ENCODE measurements around the gene CDYL2. TPM values are rescaled to one million over a fixed set of nuclear protein-coding genes. Genes with fewer than 3 reads are reported as not detected.
A peak's percentile ranks its signal among the peaks of the same experiment; 100 is the strongest.

Gene CDYL2
- total RNA-seq = 10 to 100 TPM; 54.6 to 60.2 TPM

GRCh38 chr16:80804526-80805383 is at the start of gene CDYL2:
CDYL2 (minus strand) TSS chr16:80804598; CDS start chr16:80804173, 425 bp downstream.
- Mint-ChIP-seq H3K27ac (peak within 1 kb of the TSS; percentile 95), H3K4me3 (peak within 1 kb of the TSS; percentile 95), H3K36me3 (ENCODE audit: low read depth) (peaks cover 31% of the 10 kb centered on the region), H3K27me3 (no peaks in the 10 kb centered on the region), H3K9me3 (peaks cover 16% of the 10 kb centered on the region), H3K4me1 (peaks cover 60% of the 10 kb centered on the region)
- DNase-seq = peak; percentile 64
- CTCF ChIA-PET = no interaction called here
- POLR2A ChIA-PET = interaction anchor here (0.6 to 1.5 kb wide), 4 partner anchors 16 to 225 kb away, joined by 3 to 5 read pairs (median 4); no protein-coding TSS in a partner anchor

DNA sequence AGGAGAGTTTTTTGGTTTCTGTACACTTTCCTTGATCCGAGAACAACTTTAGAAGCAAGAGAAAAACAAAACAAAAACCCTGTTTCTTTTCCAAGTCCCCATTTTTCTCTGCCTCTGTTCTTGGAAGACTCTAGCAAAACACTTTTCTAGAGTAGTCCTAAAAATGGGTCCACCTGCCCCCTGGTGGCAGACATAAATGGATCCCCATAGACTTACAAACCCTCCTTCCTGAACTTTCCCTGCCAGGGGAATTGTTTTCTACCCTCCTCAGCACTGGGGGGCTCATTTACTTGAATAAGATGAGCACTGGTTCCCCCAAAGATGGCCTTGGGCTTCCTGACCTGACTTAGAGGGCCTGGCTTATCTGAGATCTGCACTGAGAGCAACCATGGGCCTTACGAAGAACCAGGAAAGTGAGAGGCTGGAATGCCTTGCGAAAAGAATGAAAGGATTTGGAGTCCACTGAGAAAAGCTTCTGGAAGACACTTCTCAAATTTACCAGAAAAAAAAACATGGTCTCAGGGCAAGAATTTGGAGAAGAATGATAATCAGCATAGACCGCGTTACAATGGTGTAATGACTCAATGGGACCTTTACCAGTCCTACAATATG is 48.0 kb upstream of the CDYL2 start:
- Mint-ChIP-seq H3K4me1 (no peaks in the 10 kb centered on the region), H3K4me3 (no peak overlapping the region), H3K27ac (no peak overlapping the region), H3K36me3 (ENCODE audit: low read depth) (no peaks in the 10 kb centered on the region), H3K27me3 (peaks cover 6% of the 10 kb centered on the region), H3K9me3 (no peaks in the 10 kb centered on the region)
- CTCF ChIA-PET = interaction anchor here (0.9 to 2.1 kb wide), 7 partner anchors 11 to 352 kb away, joined by 3 to 9 read pairs (median 3); no protein-coding TSS in a partner anchor
- peak; percentile 32 for DNase-seq
- POLR2A ChIA-PET = interaction anchor here (0.8 kb wide), 1 partner anchor 9 kb away, joined by 3 read pairs; no protein-coding TSS in a partner anchor

GRCh38 chr16:80851831-80852230 is 47.4 kb upstream of the CDYL2 start:
- no peak overlapping the region for H3K27ac Mint-ChIP-seq
- no peaks in the 10 kb centered on the region for H3K9me3 Mint-ChIP-seq
- CTCF ChIA-PET = interaction anchor here (0.9 to 2.1 kb wide), 7 partner anchors 11 to 351 kb away, joined by 3 to 9 read pairs (median 3); no protein-coding TSS in a partner anchor
- H3K27me3 Mint-ChIP-seq = peaks cover 5% of the 10 kb centered on the region
- POLR2A ChIA-PET = interaction anchor here (0.8 kb wide), 1 partner anchor 9 kb away, joined by 3 read pairs; no protein-coding TSS in a partner anchor
- no peaks in the 10 kb centered on the region for H3K36me3 Mint-ChIP-seq (ENCODE audit: low read depth)
- H3K4me3 Mint-ChIP-seq = no peak overlapping the region
- DNase-seq = no peak
- H3K4me1 Mint-ChIP-seq = no peaks in the 10 kb centered on the region

- Mint-ChIP-seq H3K36me3 (ENCODE audit: low read depth) (no peaks in the 10 kb centered on the region), H3K4me3 (no peak overlapping the region), H3K4me1 (peaks cover 1% of the 10 kb centered on the region), H3K27ac (no peak overlapping the region), H3K9me3 (no peaks in the 10 kb centered on the region), H3K27me3 (peaks cover 9% of the 10 kb centered on the region)
- no peak for DNase-seq
- ChIA-PET POLR2A (no interaction called here), CTCF (interaction anchor here (1.3 to 2.1 kb wide), 4 partner anchors 21 to 326 kb away, joined by 3 to 9 read pairs (median 3); no protein-coding TSS in a partner anchor)
These were observed 46.4 kb upstream of the CDYL2 start for GRCh38 chr16:80850757-80851156.

GRCh38 chr16:80848862-80849261 is 44.5 kb upstream of the CDYL2 start:
- Mint-ChIP-seq H3K36me3 (ENCODE audit: low read depth) (no peaks in the 10 kb centered on the region), H3K4me3 (no peak overlapping the region), H3K9me3 (peaks cover 5% of the 10 kb centered on the region), H3K27me3 (peaks cover 4% of the 10 kb centered on the region), H3K4me1 (peaks cover 1% of the 10 kb centered on the region), H3K27ac (no peak overlapping the region)
- no peak for DNase-seq
- CTCF ChIA-PET = interaction anchor here (0.6 kb wide), 1 partner anchor 9 kb away, joined by 3 read pairs; no protein-coding TSS in a partner anchor
- POLR2A ChIA-PET = no interaction called here

- Mint-ChIP-seq H3K27ac (no peak overlapping the region), H3K4me1 (peaks cover 1% of the 10 kb centered on the region), H3K27me3 (peaks cover 4% of the 10 kb centered on the region), H3K36me3 (ENCODE audit: low read depth) (no peaks in the 10 kb centered on the region), H3K9me3 (peaks cover 11% of the 10 kb centered on the region), H3K4me3 (no peak overlapping the region)
- ChIA-PET POLR2A (no interaction called here), CTCF (interaction anchor here (1.0 kb wide), 1 partner anchor 319 kb away, joined by 3 read pairs; no protein-coding TSS in a partner anchor)
- DNase-seq = no peak
These were observed 42.3 kb upstream of the CDYL2 start for GRCh38 chr16:80846680-80847079.

DNA sequence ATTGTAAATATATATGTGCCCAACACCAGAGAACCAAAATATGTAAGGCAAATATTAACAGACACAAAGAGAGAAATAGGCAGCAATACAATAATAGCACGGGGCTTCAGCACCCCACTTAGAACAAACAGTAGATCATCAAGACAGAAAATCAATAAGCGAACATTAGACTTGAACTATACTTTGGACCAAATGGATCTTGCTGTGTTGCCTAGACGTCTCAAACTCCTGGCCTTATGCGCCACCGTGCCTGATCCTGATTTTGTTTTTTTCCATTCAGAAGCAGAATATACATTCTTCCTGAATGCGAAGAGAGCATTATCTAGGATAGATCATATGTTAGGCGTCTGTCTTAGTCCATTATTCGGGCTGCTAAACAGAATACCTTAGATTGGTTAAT is 41.9 kb upstream of the CDYL2 start:
- peaks cover 8% of the 10 kb centered on the region for H3K27me3 Mint-ChIP-seq
- no peak overlapping the region for H3K27ac Mint-ChIP-seq
- CTCF ChIA-PET = no interaction called here
- POLR2A ChIA-PET = no interaction called here
- peaks cover 15% of the 10 kb centered on the region for H3K9me3 Mint-ChIP-seq
- H3K4me3 Mint-ChIP-seq = no peak overlapping the region
- no peaks in the 10 kb centered on the region for H3K36me3 Mint-ChIP-seq (ENCODE audit: low read depth)
- DNase-seq = no peak
- H3K4me1 Mint-ChIP-seq = peaks cover 1% of the 10 kb centered on the region

DNA sequence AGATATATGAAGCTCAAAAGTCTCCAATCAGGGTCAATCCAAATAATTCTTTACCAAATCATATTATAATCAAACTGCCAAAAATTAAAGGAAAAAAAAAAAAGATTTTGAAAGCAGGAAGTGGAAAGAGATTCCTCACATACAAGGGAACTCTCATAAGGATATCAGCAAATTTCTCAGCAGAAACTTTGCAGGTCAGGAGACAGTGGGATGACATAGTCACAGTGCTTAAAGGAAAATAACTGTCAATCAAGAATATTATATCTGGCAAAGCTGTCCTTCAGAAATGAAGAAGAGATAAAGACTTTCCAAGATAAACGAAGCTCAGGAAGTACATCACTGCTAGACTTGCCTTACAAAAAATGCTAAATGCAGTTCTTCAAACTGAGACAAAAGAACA is 40.0 kb upstream of the CDYL2 start:
- Mint-ChIP-seq H3K4me1 (peaks cover 1% of the 10 kb centered on the region), H3K27me3 (peaks cover 16% of the 10 kb centered on the region), H3K9me3 (peaks cover 19% of the 10 kb centered on the region), H3K27ac (no peak overlapping the region), H3K4me3 (no peak overlapping the region), H3K36me3 (ENCODE audit: low read depth) (no peaks in the 10 kb centered on the region)
- ChIA-PET POLR2A (no interaction called here), CTCF (no interaction called here)
- DNase-seq = no peak

DNA sequence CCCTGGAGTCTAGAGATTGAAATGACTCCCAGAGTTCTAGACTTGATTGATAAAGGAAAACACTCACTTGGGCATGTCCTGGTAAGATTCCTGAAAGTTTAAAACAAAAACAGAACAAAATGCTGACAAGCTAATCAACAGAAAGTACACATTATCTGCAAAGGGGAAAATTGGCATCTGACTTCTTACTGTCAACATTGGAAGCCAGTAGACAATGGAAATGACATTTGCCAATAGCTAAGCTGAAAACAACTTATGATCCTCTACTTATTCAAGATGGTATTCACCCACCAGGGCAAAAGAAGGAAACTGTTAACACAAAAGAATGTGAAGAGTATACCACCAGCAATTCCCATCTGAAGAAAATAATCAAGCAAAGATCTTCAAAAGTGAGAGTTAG is 36.8 kb upstream of the CDYL2 start:
- Mint-ChIP-seq H3K27me3 (peaks cover 23% of the 10 kb centered on the region), H3K27ac (no peak overlapping the region), H3K36me3 (ENCODE audit: low read depth) (no peaks in the 10 kb centered on the region), H3K4me1 (peaks cover 1% of the 10 kb centered on the region), H3K4me3 (no peak overlapping the region), H3K9me3 (peaks cover 21% of the 10 kb centered on the region)
- ChIA-PET CTCF (no interaction called here), POLR2A (no interaction called here)
- DNase-seq = no peak

- CTCF ChIA-PET = interaction anchor here (1.2 to 2.3 kb wide), 2 partner anchors 12 to 311 kb away, joined by 6 to 7 read pairs; no protein-coding TSS in a partner anchor
- no peaks in the 10 kb centered on the region for H3K36me3 Mint-ChIP-seq (ENCODE audit: low read depth)
- no peak overlapping the region for H3K27ac Mint-ChIP-seq
- no peak overlapping the region for H3K4me3 Mint-ChIP-seq
- POLR2A ChIA-PET = no interaction called here
- no peak for DNase-seq
- no peaks in the 10 kb centered on the region for H3K4me1 Mint-ChIP-seq
- peaks cover 17% of the 10 kb centered on the region for H3K9me3 Mint-ChIP-seq
- peaks cover 35% of the 10 kb centered on the region for H3K27me3 Mint-ChIP-seq
These were observed 33.2 kb upstream of the CDYL2 start for GRCh38 chr16:80837533-80838147.

DNA sequence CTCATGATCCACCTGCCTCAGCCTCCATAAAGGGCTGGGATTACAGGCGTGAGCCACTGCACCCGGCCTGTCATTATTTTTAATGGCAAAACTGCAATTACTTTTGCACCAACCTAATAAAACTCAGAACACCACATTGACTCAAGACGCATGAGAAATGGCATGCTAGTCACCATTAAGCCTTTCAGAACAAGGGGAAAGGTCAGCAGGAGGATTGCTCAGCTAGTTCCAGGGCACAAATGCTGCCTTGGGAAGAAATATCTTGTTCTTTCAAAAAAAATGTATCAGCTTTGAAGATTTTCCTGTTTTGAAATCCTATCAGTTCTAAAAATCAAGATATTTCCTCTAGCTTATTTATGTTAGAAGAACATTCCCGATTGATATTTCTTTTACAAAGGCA is 32.4 kb upstream of the CDYL2 start:
- no peak overlapping the region for H3K27ac Mint-ChIP-seq
- H3K36me3 Mint-ChIP-seq (ENCODE audit: low read depth) = no peaks in the 10 kb centered on the region
- no peak for DNase-seq
- peaks cover 11% of the 10 kb centered on the region for H3K9me3 Mint-ChIP-seq
- H3K4me3 Mint-ChIP-seq = no peak overlapping the region
- CTCF ChIA-PET = interaction anchor here (1.2 to 2.3 kb wide), 2 partner anchors 11 to 310 kb away, joined by 6 to 7 read pairs; no protein-coding TSS in a partner anchor
- H3K27me3 Mint-ChIP-seq = peaks cover 38% of the 10 kb centered on the region
- no peaks in the 10 kb centered on the region for H3K4me1 Mint-ChIP-seq
- POLR2A ChIA-PET = no interaction called here

- ChIA-PET CTCF (no interaction called here), POLR2A (no interaction called here)
- DNase-seq = no peak
- Mint-ChIP-seq H3K4me3 (no peak overlapping the region), H3K4me1 (no peaks in the 10 kb centered on the region), H3K36me3 (ENCODE audit: low read depth) (no peaks in the 10 kb centered on the region), H3K27ac (no peak overlapping the region), H3K27me3 (peaks cover 34% of the 10 kb centered on the region), H3K9me3 (peaks cover 6% of the 10 kb centered on the region)
These were observed 31.8 kb upstream of the CDYL2 start for GRCh38 chr16:80836202-80836601.

DNA sequence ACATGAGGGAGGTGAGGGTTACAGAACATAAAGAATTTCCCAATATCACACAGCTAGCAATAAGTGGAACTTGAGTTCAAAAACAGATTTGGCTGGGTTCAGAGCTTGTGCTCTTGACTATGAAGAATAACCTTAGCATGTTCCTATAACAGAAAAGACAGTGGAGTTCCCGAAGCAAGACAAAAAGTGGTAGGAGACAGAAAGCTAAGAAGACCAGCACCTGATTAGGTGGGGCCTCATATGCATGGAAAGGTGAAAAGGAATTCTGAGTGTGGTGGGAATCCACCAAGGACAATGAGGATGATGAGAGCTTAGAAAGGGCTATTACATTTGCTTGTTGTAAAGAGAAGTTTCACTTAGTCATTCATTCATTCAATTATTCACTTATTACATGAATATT is 26.6 kb upstream of the CDYL2 start:
- Mint-ChIP-seq H3K27ac (no peak overlapping the region), H3K27me3 (peaks cover 35% of the 10 kb centered on the region), H3K9me3 (no peaks in the 10 kb centered on the region), H3K4me1 (no peaks in the 10 kb centered on the region), H3K36me3 (ENCODE audit: low read depth) (no peaks in the 10 kb centered on the region), H3K4me3 (no peak overlapping the region)
- CTCF ChIA-PET = interaction anchor here (1.1 kb wide), 1 partner anchor 304 kb away, joined by 3 read pairs; no protein-coding TSS in a partner anchor
- POLR2A ChIA-PET = no interaction called here
- no peak for DNase-seq

Data from activated CD4-positive, alpha-beta memory T cell treated with anti-CD3 and anti-CD28 coated beads, Interleukin-2, amount 10 ng/mL, durations not matched to agents 7 days and 5 days (primary cell).